Hepatocyte (in vitro differentiated cells): ENCODE measurements around the gene POLQ. TPM values are rescaled to one million over a fixed set of nuclear protein-coding genes. Genes with fewer than 3 reads are reported as not detected.

Source experiments
- DNase-seq: peaks from one replicate; pipeline ENCODE4 v3.0.0-alpha.2; 2016; ENCODE audit warnings: low spot score
- H2AFZ ChIP-seq: fragments of 200-600 bp; sonication (generic); 2 replicates; pipeline ENCODE4 v1.6.0; 2016; ENCODE audit warnings: antibody characterized with exemption, mild to moderate bottlenecking
- H3K27ac ChIP-seq: fragments of 200-600 bp; sonication (generic); 2 replicates; pipeline ENCODE4 v1.5.1; 2016; ENCODE audit warnings: mild to moderate bottlenecking
- H3K27me3 ChIP-seq: fragments of 200-600 bp; sonication (generic); 2 replicates; pipeline ENCODE4 v1.6.1; 2016
- H3K36me3 ChIP-seq: fragments of 200-600 bp; sonication (generic); replicated peaks from 2 replicates; pipeline ENCODE4 v1.5.1; 2016; ENCODE audit warnings: low read depth; ENCODE audit not compliant: insufficient read depth
- H3K4me1 ChIP-seq: fragments of 200-600 bp; sonication (generic); 2 replicates; pipeline ENCODE4 v1.5.1; 2016; ENCODE audit warnings: mild to moderate bottlenecking, moderate library complexity; ENCODE audit not compliant: insufficient read depth
- H3K4me2 ChIP-seq: fragments of 200-600 bp; sonication (generic); 2 replicates; pipeline ENCODE4 v1.6.0; 2016
- H3K4me3 ChIP-seq: fragments of 200-600 bp; sonication (generic); 2 replicates; pipeline ENCODE4 v1.5.1; 2016; ENCODE audit warnings: mild to moderate bottlenecking
- H3K79me2 ChIP-seq: fragments of 200-600 bp; sonication (generic); 2 replicates; pipeline ENCODE4 v1.6.0; 2017; ENCODE audit warnings: mild to moderate bottlenecking
- H3K9me2 ChIP-seq: fragments of 200-600 bp; sonication (generic); replicated peaks from 2 replicates; pipeline ENCODE4 v1.6.0; 2017; ENCODE audit warnings: mild to moderate bottlenecking; ENCODE audit not compliant: insufficient read depth
- H3K9me3 ChIP-seq: fragments of 200-600 bp; sonication (generic); 2 replicates; pipeline ENCODE4 v1.5.1; 2016; ENCODE audit warnings: low read depth, mild to moderate bottlenecking
- H4K20me1 ChIP-seq: fragments of 200-600 bp; sonication (generic); 2 replicates; pipeline ENCODE4 v1.6.0; 2016; ENCODE audit warnings: mild to moderate bottlenecking; ENCODE audit not compliant: insufficient read depth, poor library complexity, severe bottlenecking
- EZH2 ChIP-seq: fragments of 200-600 bp; sonication (generic); IDR thresholded peaks from 2 replicates; pipeline ENCODE4 v1.6.1; 2016; ENCODE audit warnings: antibody characterized with exemption, mild to moderate bottlenecking, borderline replicate concordance
- EZH2phosphoT487 ChIP-seq: fragments of 200-600 bp; sonication (generic); IDR thresholded peaks from one replicate; pipeline ENCODE4 v1.6.1; 2018; ENCODE audit warnings: antibody characterized with exemption, mild to moderate bottlenecking, low read depth, moderate library complexity; ENCODE audit not compliant: unreplicated experiment, severe bottlenecking
- WGBS: methylation state at CpG from one replicate; pipeline ENCODE4 v1.1.6; 2016; ENCODE audit warnings: low lambda C conversion rate; ENCODE audit errors: missing lambda C conversion rate; 5-methylcytosine and 5-hydroxymethylcytosine counted together
- polyA plus RNA-seq: library from polyadenylated mRNA; unstranded; fragments of >200 nt; fragmentation: Nextera tagmentation; extraction: Ambion mirVana; gene quantifications from 2 replicates; pipeline ENCODE4 v1.2.1, GENCODE V29; 2016
- total RNA-seq: library from RNA; depleted of rRNA; stranded (reverse); fragments of >200 nt; gene quantifications from 2 replicates; pipeline ENCODE4 v1.2.3, GENCODE V29; 2014
- TF ChIP-seq, protein P1 (sequence below): fragments of 200-600 bp; sonication (generic); IDR thresholded peaks from 2 replicates; pipeline ENCODE4 v1.5.1; 2016; ENCODE audit warnings: antibody characterized with exemption, mild to moderate bottlenecking; ENCODE audit not compliant: poor library complexity

The POLQ gene
- total and polyA plus RNA-seq, 2 experiments from 2014 or later = 0.68 to 2.5 TPM

- Histone ChIP-seq H3K27me3 (no peaks in the 10 kb centered on the region), H3K79me2 (no peaks in the 10 kb centered on the region), H4K20me1 (no peaks in the 10 kb centered on the region), H2AFZ (no peak overlapping the region), H3K4me3 (no peak overlapping the region), H3K4me1 (no peaks in the 10 kb centered on the region), H3K9me3 (no peaks in the 10 kb centered on the region), H3K27ac (no peak overlapping the region), H3K4me2 (no peak overlapping the region), H3K36me3 (no peaks in the 10 kb centered on the region), H3K9me2 (no peaks in the 10 kb centered on the region)
- DNase-seq = no peak
- WGBS = 83% methylated on average over 9 of the region's 9 CpGs
- TF ChIP-seq, protein P1, sequence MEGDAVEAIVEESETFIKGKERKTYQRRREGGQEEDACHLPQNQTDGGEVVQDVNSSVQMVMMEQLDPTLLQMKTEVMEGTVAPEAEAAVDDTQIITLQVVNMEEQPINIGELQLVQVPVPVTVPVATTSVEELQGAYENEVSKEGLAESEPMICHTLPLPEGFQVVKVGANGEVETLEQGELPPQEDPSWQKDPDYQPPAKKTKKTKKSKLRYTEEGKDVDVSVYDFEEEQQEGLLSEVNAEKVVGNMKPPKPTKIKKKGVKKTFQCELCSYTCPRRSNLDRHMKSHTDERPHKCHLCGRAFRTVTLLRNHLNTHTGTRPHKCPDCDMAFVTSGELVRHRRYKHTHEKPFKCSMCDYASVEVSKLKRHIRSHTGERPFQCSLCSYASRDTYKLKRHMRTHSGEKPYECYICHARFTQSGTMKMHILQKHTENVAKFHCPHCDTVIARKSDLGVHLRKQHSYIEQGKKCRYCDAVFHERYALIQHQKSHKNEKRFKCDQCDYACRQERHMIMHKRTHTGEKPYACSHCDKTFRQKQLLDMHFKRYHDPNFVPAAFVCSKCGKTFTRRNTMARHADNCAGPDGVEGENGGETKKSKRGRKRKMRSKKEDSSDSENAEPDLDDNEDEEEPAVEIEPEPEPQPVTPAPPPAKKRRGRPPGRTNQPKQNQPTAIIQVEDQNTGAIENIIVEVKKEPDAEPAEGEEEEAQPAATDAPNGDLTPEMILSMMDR = no peak
- TF ChIP-seq EZH2phosphoT487 = no peak
- TF ChIP-seq EZH2 = no peak
Observed at GRCh38 chr3:121566773-121567172, 21.0 kb upstream of the POLQ start.

GRCh38 chr3:121562148-121562547, 16.4 kb upstream of the POLQ start:
- Histone ChIP-seq H2AFZ (no peak overlapping the region), H3K4me2 (no peak overlapping the region), H3K27ac (no peak overlapping the region)

GRCh38 chr3:121557426-121557934, 11.7 kb upstream of the POLQ start:
- no peaks in the 10 kb centered on the region for H3K36me3 ChIP-seq
- H3K4me3 ChIP-seq = no peak overlapping the region
- DNase-seq = no peak
- H3K4me1 ChIP-seq = no peaks in the 10 kb centered on the region
- no peak overlapping the region for H3K4me2 ChIP-seq
- H3K9me3 ChIP-seq = no peaks in the 10 kb centered on the region
- WGBS = 93% methylated on average over 5 of the region's 5 CpGs
- H4K20me1 ChIP-seq = no peaks in the 10 kb centered on the region
- no peaks in the 10 kb centered on the region for H3K79me2 ChIP-seq
- no peaks in the 10 kb centered on the region for H3K27me3 ChIP-seq
- no peak overlapping the region for H2AFZ ChIP-seq
- H3K27ac ChIP-seq = no peak overlapping the region
- TF ChIP-seq EZH2 = no peak
- TF ChIP-seq EZH2phosphoT487 = no peak
- TF ChIP-seq, protein P1 = no peak
- no peaks in the 10 kb centered on the region for H3K9me2 ChIP-seq

More at GRCh38 chr3:121562148-121562547, 16.4 kb upstream of the POLQ start:
- H4K20me1 ChIP-seq = no peaks in the 10 kb centered on the region
- no peaks in the 10 kb centered on the region for H3K36me3 ChIP-seq
- no peaks in the 10 kb centered on the region for H3K9me2 ChIP-seq
- no peaks in the 10 kb centered on the region for H3K27me3 ChIP-seq
- TF ChIP-seq, protein P1 = no peak
- TF ChIP-seq EZH2 = no peak
- TF ChIP-seq EZH2phosphoT487 = no peak
- H3K4me3 ChIP-seq = no peak overlapping the region
- no peaks in the 10 kb centered on the region for H3K4me1 ChIP-seq
- DNase-seq = no peak
- H3K79me2 ChIP-seq = no peaks in the 10 kb centered on the region
- no peaks in the 10 kb centered on the region for H3K9me3 ChIP-seq

DNA sequence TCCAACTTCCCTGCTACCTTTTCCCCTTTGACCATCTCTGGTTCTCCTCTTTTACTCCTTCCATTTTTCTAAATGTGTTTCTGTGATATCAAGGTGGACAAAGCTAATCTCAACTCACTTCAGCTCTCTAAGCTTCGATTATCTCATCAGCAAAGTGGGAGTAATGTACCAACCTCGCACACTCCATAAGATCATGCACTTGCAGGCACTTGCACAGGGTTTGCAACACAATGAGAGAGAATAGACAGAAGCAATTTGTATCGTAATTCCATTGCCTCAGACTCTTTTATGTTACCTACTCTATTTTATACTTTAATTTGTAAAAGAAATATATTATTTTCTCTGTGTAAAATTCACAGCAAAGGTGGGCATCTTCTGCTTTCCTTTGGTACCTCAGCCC, 7.0 kb upstream of the POLQ start:
- H3K9me3 ChIP-seq = no peaks in the 10 kb centered on the region
- DNase-seq = no peak
- H3K4me3 ChIP-seq = no peak overlapping the region
- no peaks in the 10 kb centered on the region for H3K79me2 ChIP-seq
- no peaks in the 10 kb centered on the region for H4K20me1 ChIP-seq
- H3K4me2 ChIP-seq = no peak overlapping the region
- H2AFZ ChIP-seq = no peak overlapping the region
- WGBS = 91% methylated on average over 3 of the region's 3 CpGs
- H3K4me1 ChIP-seq = no peaks in the 10 kb centered on the region
- H3K27ac ChIP-seq = no peak overlapping the region
- H3K27me3 ChIP-seq = no peaks in the 10 kb centered on the region
- TF ChIP-seq EZH2 (no peak), EZH2phosphoT487 (no peak)
- TF ChIP-seq, protein P1 = no peak
- no peaks in the 10 kb centered on the region for H3K9me2 ChIP-seq
- H3K36me3 ChIP-seq = no peaks in the 10 kb centered on the region
